Omental fat pad (tissue), 4 donors: ENCODE measurements around the gene DUSP2. TPM values are rescaled to one million over a fixed set of nuclear protein-coding genes. Genes with fewer than 3 reads are reported as not detected.

Experiments
- ATAC-seq: fragments of 150-250 bp; one replicate; pipeline ENCODE4 v1.9.1; 2016; ENCODE audit warnings: mild to moderate bottlenecking, moderate library complexity; ENCODE audit not compliant: low FRiP score
- DNase-seq: peaks from one replicate; pipeline ENCODE4 v3.0.0-alpha.2; 2019; ENCODE audit warnings: low spot score
- CTCF ChIP-seq, 3 donors: fragments of 450-650 bp; IDR thresholded peaks; one replicate each; pipeline ENCODE4 v1.5.1; 2016 to 2017; ENCODE audit warnings: antibody characterized with exemption in 3 of 3, mild to moderate bottlenecking in 3 of 3, moderate library complexity in 2 of 3
- total RNA-seq, 4 donors: library from RNA; depleted of rRNA; stranded (reverse); fragments of >200 nt; gene quantifications; one replicate each; pipeline ENCODE4 v1.1.0, GENCODE V29; 2016

The DUSP2 gene
- total RNA-seq = 100 to 1,000 TPM in 1 of 4 donors, 10 to 100 TPM in 1, 1 to 10 TPM in 2; 8.5 to 199 (median 18.8) TPM

GRCh38 chr2:96145036-96145847, at the start of gene DUSP2:
TSS of gene DUSP2 (minus strand) at chr2:96145440. CDS start at chr2:96145354, 86 bp downstream.
- DNase-seq (peak; percentile 44), ATAC-seq (peak; percentile 80)
- TF ChIP-seq CTCF (IDR thresholded peaks at IDR 0.05) = no peak

- ATAC-seq = no peak
- DNase-seq = no peak
- no peak for TF ChIP-seq CTCF (IDR thresholded peaks at IDR 0.05)
Measured at GRCh38 chr2:96191937-96192670, 46.9 kb upstream of the DUSP2 start.

GRCh38 chr2:96188821-96189526, 43.7 kb upstream of the DUSP2 start:
- DNase-seq (no peak), ATAC-seq (no peak)
- no peak for TF ChIP-seq CTCF (IDR thresholded peaks at IDR 0.05)

- TF ChIP-seq CTCF (IDR thresholded peaks at IDR 0.05) = no peak
- no peak for DNase-seq
- ATAC-seq = no peak
Measured at GRCh38 chr2:96186562-96186961, 41.3 kb upstream of the DUSP2 start.

GRCh38 chr2:96185516-96185915, 40.3 kb upstream of the DUSP2 start:
- no peak for TF ChIP-seq CTCF (IDR thresholded peaks at IDR 0.05)
- ATAC-seq (no peak), DNase-seq (no peak)

GRCh38 chr2:96184989-96185388, 39.7 kb upstream of the DUSP2 start:
- ATAC-seq (no peak), DNase-seq (no peak)
- no peak for TF ChIP-seq CTCF (IDR thresholded peaks at IDR 0.05)
